Measurements from ENCODE around the gene ARAP2. TPM values are rescaled to one million over a fixed set of nuclear protein-coding genes. Genes with fewer than 3 reads are reported as not detected.

ARAP2 gene
- total and polyA plus RNA-seq, 2 experiments from 2014 or later: 0.92 to 4.8 TPM

- no peak for DNase-seq (ENCODE audit: low spot score)
- Histone ChIP-seq H3K79me2 (replicated peaks; ENCODE audit: insufficient read depth) (no peaks in the 10 kb centered on the region), H3K4me1 (ENCODE audit: insufficient read depth) (no peaks in the 10 kb centered on the region), H3K27me3 (ENCODE audit: insufficient read depth) (no peaks in the 10 kb centered on the region), H4K20me1 (replicated peaks; ENCODE audit: insufficient read depth) (no peaks in the 10 kb centered on the region), H3K9me2 (ENCODE audit: insufficient read depth) (peaks cover 4% of the 10 kb centered on the region; the same call in 1 of the 2 replicates), H3K4me3 (no peak overlapping the region), H3K27ac (ENCODE audit: low read depth) (no peak overlapping the region), H3F3A (replicated peaks; ENCODE audit: low read depth) (no peaks in the 10 kb centered on the region), H2AFZ (no peak overlapping the region), H3K36me3 (ENCODE audit: insufficient read depth) (no peaks in the 10 kb centered on the region), H3K4me2 (no peak overlapping the region)
- Mint-ChIP-seq H3K9me3 (no peaks in the 10 kb centered on the region), H3K27me3 (ENCODE audit: insufficient read depth, low read depth, poor library complexity) (no peaks in the 10 kb centered on the region), H3K4me1 (no peaks in the 10 kb centered on the region), H3K36me3 (ENCODE audit: low read depth) (no peaks in the 10 kb centered on the region), H3K4me3 (no peak overlapping the region), H3K27ac (no peak overlapping the region)
- no peak for ATAC-seq
- no peak for TF ChIP-seq STAT1 (IDR thresholded peaks at IDR 0.05; ENCODE audit: unreplicated experiment)
- no peak for TF ChIP-seq ZNF331 (CRISPR knock-in tag; IDR thresholded peaks at IDR 0.05; ENCODE audit: low read depth)
- TF ChIP-seq POLR2AphosphoS5 (IDR thresholded peaks at IDR 0.05; ENCODE audit: low read depth): no peak
- TF ChIP-seq JUNB (IDR thresholded peaks at IDR 0.05; ENCODE audit: unreplicated experiment): no peak
- TF ChIP-seq EZH2 (IDR thresholded peaks at IDR 0.05; ENCODE audit: low read depth, unreplicated experiment): no peak
- TF ChIP-seq EZH2phosphoT487 (IDR thresholded peaks at IDR 0.05; ENCODE audit: unreplicated experiment): no peak
- no peak for TF ChIP-seq ETS1 (IDR thresholded peaks at IDR 0.05)
- no peak for TF ChIP-seq ZNF462 (CRISPR knock-in tag; IDR thresholded peaks at IDR 0.05)
Measured at GRCh38 chr4:36079666-36080065, 164.6 kb downstream of the ARAP2 start.

All from GM23338 (cell line).